Measurements from ENCODE around the gene SULT2A1. TPM values are rescaled to one million over a fixed set of nuclear protein-coding genes. Genes with fewer than 3 reads are reported as not detected.
"Not testable (repeated sequence)": the region's sequence is repeated elsewhere in the genome, so short reads cannot be mapped to it uniquely, and the experiment has no call there.

The SULT2A1 gene
- polyA plus RNA-seq (2013, experiment 1 of 2; ENCODE audit: insufficient read length): not detected
- not detected for polyA plus RNA-seq (2013, experiment 2 of 2; ENCODE audit: insufficient read length)

- DNase-seq: no peak
Observed at GRCh38 chr19:47886010-47886559, at the start of gene SULT2A1. SULT2A1 (minus strand) TSS chr19:47886315; CDS start chr19:47886257, 58 bp downstream.

DNA sequence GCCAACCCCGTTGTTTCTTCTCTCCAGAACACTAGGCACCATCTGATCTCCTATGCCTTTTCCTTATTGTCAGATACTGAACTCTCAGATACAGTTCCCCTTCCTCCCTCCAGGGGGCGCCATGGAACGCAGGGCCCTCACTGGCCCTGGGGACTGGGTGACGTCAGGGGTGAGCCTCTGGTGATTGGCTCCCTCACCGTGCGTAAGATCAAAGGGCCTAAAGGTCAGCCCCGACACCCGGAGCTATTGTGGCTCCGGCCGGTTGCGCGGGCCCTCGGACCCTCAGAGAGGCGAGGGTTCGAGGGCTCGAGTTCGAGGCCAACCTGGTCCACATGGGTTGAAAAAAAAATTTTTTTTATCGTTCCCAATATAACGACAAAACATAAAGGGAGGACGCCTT is 42.5 kb upstream of the SULT2A1 start:
- DNase-seq: not testable (repeated sequence)

DNA sequence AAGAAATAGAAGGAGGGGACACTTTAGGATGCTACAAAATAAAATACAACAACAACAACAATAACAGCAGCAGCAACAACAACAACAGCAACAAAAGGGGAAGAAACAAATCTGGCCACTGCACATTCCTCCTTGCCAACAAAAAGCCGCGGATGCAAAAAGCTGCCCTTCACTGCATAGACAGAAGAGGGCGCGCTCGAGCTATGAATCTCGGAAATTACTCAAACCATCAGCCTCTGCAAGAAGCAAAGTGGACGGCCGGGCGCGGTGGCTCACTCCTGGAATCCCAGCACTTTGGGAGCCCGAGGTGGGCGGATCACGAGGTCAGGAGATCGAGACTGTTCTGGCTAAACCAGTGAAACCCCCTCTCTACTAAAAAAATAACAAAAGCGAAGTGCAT is 34.0 kb upstream of the SULT2A1 start:
- DNase-seq: not testable (repeated sequence)

DNA sequence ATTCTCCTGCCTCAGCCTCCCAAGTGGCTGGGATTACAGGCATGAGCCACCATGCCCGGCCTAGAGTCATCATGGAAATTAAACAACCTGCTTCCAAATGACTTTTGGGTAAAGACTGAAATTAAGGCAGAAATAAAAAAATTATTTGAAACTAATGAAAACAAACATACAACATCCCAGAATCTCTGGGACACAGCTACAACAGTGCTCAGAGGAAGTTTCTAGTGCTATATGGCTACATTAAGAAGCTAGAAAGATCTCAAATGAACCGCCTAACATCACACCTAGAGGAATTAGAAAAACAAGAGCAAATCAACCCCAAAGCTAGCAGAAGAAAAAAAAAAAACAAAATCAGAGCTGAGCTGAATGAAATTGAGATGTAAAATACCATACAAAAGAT is 24.1 kb upstream of the SULT2A1 start:
- DNase-seq: not testable (repeated sequence)

DNA sequence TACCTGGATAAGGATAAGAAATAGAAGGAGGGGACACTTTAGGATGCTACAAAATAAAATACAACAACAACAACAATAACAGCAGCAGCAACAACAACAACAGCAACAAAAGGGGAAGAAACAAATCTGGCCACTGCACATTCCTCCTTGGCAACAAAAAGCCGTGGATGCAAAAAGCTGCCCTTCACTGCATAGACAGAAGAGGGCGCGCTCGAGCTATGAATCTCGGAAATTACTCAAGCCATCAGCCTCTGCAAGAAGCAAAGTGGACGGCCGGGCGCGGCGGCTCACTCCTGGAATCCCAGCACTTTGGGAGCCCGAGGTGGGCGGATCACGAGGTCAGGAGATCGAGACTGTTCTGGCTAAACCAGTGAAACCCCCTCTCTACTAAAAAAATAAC is 23.2 kb upstream of the SULT2A1 start:
- not testable (repeated sequence) for DNase-seq

DNA sequence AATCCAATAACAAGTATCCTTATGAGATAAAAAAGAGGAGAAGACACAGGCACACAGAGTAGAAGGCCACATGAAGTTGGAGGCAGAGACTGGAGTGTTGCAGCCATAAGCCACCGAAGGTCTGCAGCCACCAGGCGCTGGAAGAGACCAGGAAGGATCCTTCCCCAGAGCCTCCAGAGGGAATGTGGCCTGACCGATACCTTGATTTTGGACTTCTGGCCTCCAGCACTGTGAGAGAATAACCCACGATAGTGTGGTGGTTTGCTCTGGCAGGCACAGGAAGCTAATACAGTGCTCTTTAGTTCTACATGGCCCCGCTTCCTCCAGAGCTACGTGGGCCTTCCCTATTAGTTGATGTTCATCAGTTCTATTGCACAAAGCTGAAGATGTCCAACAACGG is 15.3 kb upstream of the SULT2A1 start:
- DNase-seq: no peak

DNA sequence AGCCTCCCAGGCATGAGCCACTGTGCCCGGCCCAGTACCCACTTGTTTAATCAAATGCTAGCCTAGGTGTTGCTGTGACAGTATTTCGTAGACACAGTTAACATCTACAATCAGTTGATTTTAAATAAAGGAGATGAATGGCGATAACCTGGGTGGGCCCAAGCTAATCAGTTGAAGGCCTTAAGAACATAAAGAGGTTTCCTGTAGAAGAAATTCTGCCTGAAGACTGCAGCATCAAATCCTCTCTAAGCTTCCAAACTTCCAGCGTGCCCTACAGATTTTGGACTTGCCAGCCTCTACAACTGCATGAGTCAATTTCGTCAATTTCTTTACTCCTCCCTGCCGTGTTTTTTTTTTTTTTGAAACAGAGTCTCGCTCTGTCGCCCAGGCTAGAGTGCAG is 13.2 kb upstream of the SULT2A1 start:
- no peak for DNase-seq

DNA sequence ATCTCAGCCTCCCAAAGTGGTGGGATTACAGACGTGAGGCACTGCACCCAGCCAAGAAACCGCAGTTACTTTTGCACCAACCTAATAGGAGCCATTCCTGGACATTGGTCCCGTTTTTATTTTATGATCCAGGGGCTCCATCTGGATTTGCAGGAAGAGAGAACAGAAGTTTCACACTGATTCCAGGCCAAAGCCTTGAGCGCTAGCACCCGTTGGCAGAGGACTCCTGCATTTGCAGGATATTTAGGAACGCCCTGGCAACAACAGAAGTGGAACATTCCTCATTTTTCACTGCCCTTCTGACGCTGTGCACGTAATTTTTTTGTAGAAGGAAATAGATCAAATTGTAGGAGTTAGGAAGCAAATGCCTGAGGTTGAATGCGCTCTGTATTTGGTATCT is 11.7 kb upstream of the SULT2A1 start:
- no peak for DNase-seq

- no peak for DNase-seq
Observed at GRCh38 chr19:47896773-47897172, 10.7 kb upstream of the SULT2A1 start.

GRCh38 chr19:47896019-47896418 is 9.9 kb upstream of the SULT2A1 start:
- no peak for DNase-seq

GRCh38 chr19:47895165-47895782 is 9.2 kb upstream of the SULT2A1 start:
- no peak for DNase-seq

- no peak for DNase-seq
Observed at GRCh38 chr19:47891923-47892666, 6.0 kb upstream of the SULT2A1 start.

DNA sequence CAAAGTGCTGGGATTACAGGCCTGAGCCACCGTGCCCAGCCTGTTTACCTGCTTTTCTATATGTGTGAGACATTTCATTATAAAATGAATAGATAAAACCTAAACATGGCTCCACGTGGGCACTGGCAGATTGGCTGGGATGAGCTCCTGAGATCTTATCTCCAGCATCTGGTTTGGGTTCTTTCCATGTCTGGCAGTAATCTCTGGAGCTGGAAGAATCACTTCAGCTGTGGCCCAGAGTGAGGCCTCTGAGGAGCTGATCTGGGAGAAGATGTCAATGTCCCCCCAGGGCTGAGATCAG is 5.5 kb upstream of the SULT2A1 start:
- no peak for DNase-seq

DNA sequence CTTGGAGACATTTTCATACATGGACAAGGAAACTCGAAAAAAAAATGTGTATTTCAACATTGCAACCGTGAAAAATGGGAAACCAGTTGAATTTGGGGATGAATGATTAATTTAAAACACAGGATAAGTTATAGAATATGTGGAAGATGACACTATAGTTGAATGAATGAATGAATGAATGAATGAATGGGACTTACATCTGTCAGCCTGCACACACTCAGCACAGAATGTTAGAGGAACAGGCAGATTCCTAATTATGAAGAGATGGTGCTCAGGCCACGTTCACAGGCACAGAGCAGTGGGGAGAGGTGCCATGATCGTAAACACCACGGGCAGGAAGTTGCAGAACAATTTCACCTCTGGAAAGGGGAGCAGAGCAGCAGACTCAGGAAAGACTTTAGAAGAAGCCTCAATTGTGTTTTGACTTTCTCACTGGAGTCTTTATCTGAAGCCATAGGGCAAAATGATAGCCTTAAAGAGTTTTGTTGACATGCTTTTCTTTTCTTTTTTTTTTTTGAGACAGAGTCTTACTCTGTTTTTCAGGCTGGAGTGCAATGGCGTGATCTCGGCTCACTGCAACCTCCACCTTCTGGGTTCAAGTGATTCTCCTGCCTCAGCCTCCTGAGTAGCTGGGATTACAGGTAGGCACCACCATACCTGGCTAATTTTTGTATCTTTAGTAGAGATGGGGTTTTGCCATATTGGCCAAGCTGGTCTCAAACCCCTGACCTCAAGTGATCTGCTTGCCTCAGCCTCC is 4.9 kb upstream of the SULT2A1 start:
- no peak for DNase-seq

DNA sequence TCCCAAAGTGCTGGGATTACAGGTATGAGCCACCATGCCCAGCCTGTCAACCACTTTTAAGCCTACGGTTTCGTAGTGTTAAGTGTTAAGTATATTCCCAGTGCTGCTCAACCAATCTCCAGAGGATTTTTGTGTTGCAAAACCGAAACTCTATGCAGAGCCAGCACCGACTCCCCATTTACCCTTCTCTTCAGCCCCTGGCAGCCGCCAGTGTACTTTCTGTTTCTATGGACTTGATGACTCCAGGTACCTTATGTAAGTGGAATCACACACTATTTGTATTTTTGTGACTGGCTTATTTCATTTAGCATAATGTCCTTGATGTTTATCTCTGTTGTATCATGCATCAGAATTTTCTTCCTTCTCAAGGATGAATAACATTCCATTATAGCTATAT is 1.1 kb downstream of the SULT2A1 start:
- no peak for DNase-seq

GRCh38 chr19:47882890-47883289 is 3.2 kb downstream of the SULT2A1 start:
- no peak for DNase-seq

- DNase-seq: no peak
Observed at GRCh38 chr19:47881757-47882156, 4.4 kb downstream of the SULT2A1 start.

DNA sequence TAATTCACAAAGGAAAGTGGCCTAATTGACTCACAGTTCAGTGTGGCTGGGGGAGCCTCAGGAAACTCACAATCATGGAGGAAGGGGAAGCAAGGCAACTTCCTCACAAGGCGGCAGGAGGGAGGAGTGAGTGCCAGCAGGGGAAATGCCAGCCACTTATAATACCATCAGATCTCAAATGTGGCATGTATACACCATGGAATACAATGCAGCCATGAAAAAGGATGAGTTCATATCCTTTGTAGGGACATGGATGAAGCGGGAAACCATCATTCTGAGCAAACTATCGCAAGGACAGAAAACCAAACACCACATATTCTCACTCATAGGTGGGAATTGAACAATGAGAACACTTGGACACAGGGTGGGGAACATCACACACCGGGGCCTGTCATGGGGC is 6.7 kb downstream of the SULT2A1 start:
- DNase-seq: not testable (repeated sequence)

- DNase-seq: no peak
Observed at GRCh38 chr19:47878906-47879305, 7.2 kb downstream of the SULT2A1 start.

- no peak for DNase-seq
Observed at GRCh38 chr19:47865166-47865565, 20.9 kb downstream of the SULT2A1 start.

DNA sequence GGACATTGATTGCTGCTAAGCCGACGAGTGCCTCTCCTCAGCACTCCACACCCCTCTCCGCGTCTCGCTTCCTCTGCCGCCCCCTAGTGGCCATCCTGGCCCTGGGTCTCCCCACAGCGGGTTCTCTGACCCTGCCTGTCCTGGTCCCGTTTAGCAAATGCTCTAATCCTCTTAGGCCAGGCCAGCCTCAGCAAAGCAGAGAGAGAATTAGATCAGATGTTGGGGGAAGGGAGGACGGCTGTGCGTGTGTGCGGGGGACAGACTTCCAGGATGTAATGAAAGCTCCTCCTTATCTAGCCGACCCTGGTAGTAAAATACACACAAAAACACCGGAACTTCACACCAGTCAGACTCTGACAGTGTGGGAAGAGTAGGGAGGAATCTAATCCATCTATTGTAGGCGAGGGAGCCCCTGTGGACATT is 22.6 kb downstream of the SULT2A1 start:
- DNase-seq: peak; percentile 63

DNA sequence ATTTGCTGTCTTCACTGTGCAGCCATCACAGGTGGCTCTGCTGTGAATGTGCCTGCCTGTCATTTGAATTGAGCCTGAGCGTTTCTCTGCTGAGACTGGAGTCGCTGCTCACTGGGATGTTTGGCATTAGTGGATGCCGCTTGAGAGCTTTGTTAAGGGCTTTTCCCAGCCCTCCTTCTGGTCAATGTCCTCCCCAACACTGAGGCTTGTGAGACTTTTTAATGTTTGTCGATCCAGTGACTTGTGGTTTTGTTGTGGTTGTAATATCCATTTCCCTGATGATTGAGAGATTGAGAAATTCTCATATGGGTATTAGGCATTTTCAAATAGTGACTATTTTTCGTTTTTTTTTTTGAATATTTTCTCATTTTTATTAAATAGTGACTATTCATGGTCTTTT is 24.5 kb downstream of the SULT2A1 start:
- DNase-seq: no peak

DNA sequence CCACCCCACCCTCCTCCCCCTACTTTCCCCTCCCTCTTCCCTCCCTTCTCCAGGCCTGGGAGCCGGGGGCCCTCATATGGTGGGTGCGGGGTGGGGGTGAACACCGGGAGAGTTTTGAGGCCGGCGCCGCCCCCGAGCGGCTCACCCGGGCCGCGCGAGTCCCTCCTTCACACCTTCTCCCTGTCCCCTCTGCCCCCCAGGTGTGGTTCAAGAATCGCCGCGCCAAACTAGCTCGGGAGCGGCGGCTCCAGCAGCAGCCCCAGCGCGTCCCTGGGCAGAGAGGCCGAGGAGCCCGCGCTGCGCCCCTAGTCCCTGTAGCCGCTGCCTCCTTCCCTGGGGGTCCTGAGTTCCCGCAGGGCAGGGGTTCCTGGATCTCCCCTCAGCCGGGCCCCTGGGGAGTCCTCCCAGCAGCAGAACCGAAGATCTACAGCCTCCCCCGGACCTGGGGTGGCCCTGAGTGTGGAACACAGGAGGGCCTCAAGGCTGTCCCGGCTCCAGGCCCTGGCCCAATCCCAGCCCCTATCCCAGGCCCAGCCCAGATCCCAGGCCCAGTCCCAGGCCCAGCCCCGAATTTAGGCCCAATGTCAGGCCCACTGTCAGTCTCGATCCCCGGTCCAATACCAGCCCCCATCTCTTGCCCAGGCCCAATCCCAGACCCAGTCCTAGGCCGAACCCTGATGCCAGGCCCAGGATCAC is 25.4 kb downstream of the SULT2A1 start:
- no peak for DNase-seq
